ENCODE measurements around the gene ANKRD26. TPM values are rescaled to one million over a fixed set of nuclear protein-coding genes. Genes with fewer than 3 reads are reported as not detected.

The ANKRD26 gene
- total and polyA plus RNA-seq, 9 of the 15 experiments (the other 6 are each of a cell fraction or from before 2014, with no cell fraction given): 2.3 to 12.3 (median 4.9) TPM

- DNase-seq (ENCODE audit: extremely low read depth in 1 of 4, low spot score in 3 of 4) (peak in 2 of 4 experiments; percentile 14 to 52), ATAC-seq (peak; percentile 60), FAIRE-seq (peak; percentile 19)
- Histone ChIP-seq H3K9ac (ENCODE audit: insufficient read depth in 1 of 2, low read depth in 2 of 2, low read length in 2 of 2) (no peak overlapping the region), H3K27ac (ENCODE audit: extremely low read depth, low read depth, low read length) (no peak overlapping the region), H3K4me1 (replicated peaks in 1 of 2; ENCODE audit: control insufficient read depth in 2 of 2, insufficient read depth in 2 of 2, low read length in 2 of 2) (no peaks in the 10 kb centered on the region), H3K36me3 (ENCODE audit: control insufficient read depth, insufficient read depth, low read length) (no peaks in the 10 kb centered on the region), H3K9me3 (replicated peaks; ENCODE audit: control insufficient read depth, insufficient read depth, low read depth, low read length) (no peaks in the 10 kb centered on the region), H3K79me2 (ENCODE audit: control insufficient read depth, insufficient read depth, low read length) (no peaks in the 10 kb centered on the region), H3K4me2 (ENCODE audit: insufficient read depth, low read length) (no peak overlapping the region), H4K20me1 (replicated peaks; ENCODE audit: control insufficient read depth, insufficient read depth, low read length) (no peaks in the 10 kb centered on the region), H3K27me3 (ENCODE audit: control insufficient read depth in 2 of 2, insufficient read depth in 2 of 2, low read length in 2 of 2) (peaks cover 6 to 9% of the 10 kb centered on the region in 2 experiments), H3K4me3 (no peak overlapping the region), H2AFZ (ENCODE audit: low read depth, low read length) (no peak overlapping the region), H3K9me1 (ENCODE audit: control insufficient read depth, insufficient read depth, low read length) (no peaks in the 10 kb centered on the region)
- POLR2A ChIA-PET: interaction anchor here (0.6 kb wide), 1 partner anchor 10 kb away, joined by 4 read pairs; no protein-coding TSS in a partner anchor
- CTCF ChIA-PET (ENCODE audit: low intra/inter-chr PET ratio): no interaction called here
- TF ChIP-seq PKNOX1 (IDR thresholded peaks at IDR 0.05) (peak; percentile 55; the same call in 1 of the 2 replicates), NCOR1 (IDR thresholded peaks at IDR 0.05) (peak; percentile 15; the same call in 1 of the 2 replicates), JUND (IDR thresholded peaks at IDR 0.05; ENCODE audit: borderline replicate concordance, low read depth, low read length) (no peak), JUND (tag; IDR thresholded peaks at IDR 0.05; ENCODE audit: borderline replicate concordance, low read depth, low read length) (no peak), TAL1 (IDR thresholded peaks at IDR 0.05) (peak; percentile 61; the same call in 1 of the 2 replicates), ZNF695 (CRISPR knock-in tag; IDR thresholded peaks at IDR 0.05) (no peak), PBX2 (CRISPR knock-in tag; IDR thresholded peaks at IDR 0.05; ENCODE audit: low read depth) (no peak), PBX2 (tag; conservative IDR thresholded peaks at IDR 0.05; ENCODE audit: low read depth) (peak; percentile 34; the same call in 1 of the 2 replicates), ZNF23 (CRISPR knock-in tag; IDR thresholded peaks at IDR 0.05) (no peak), CBFA2T2 (conservative IDR thresholded peaks at IDR 0.05) (peak; percentile 67), TCF3 (CRISPR knock-in tag; IDR thresholded peaks at IDR 0.05) (peak; percentile 66), MEIS2 (IDR thresholded peaks at IDR 0.05; ENCODE audit: partially characterized antibody) (peak; percentile 65), HMBOX1 (IDR thresholded peaks at IDR 0.05) (0 out of 2 replicates have a peak, but pooled peaks have one; percentile 23), EP400 (IDR thresholded peaks at IDR 0.05) (no peak), ARID1B (IDR thresholded peaks at IDR 0.05) (peak; percentile 43), CBFA2T3 (IDR thresholded peaks at IDR 0.05) (peak; percentile 83), TEAD4 (IDR thresholded peaks at IDR 0.05; ENCODE audit: low read length) (peak; percentile 42; the same call in 1 of the 2 replicates), TEAD4 (CRISPR knock-in tag; IDR thresholded peaks at IDR 0.05; ENCODE audit: borderline replicate concordance) (no peak), NR2C1 (IDR thresholded peaks at IDR 0.05) (no peak), NR2C1 (tag; IDR thresholded peaks at IDR 0.05) (no peak)
- 5% methylated on average over 4 of the region's 4 CpGs for WGBS (ENCODE audit: insufficient coverage, low coverage, missing lambda C conversion rate)
- no TSS peak for BruUV-seq (replicated peaks)
- intact Hi-C loops (cut with micrococcal nuclease) (no loop called here), in situ Hi-C loops (cut with MboI) (no loop called here)
Observed at GRCh38 chr10:26981232-26981824, 119.0 kb downstream of the ANKRD26 start.

Measured in K562 (cell line).